Chondrocyte (in vitro differentiated cells): ENCODE results near the gene FILIP1L. TPM values are rescaled to one million over a fixed set of nuclear protein-coding genes. Genes with fewer than 3 reads are reported as not detected.

Source experiments
- DNase-seq: peaks from one replicate; pipeline ENCODE4 v3.0.0; 2021; ENCODE audit warnings: mixed read lengths, low spot score
- H3K27ac Mint-ChIP-seq: one replicate; pipeline ENCODE4 v1.8.0; 2021; ENCODE audit warnings: mild to moderate bottlenecking, moderate library complexity, mixed read lengths; ENCODE audit not compliant: unreplicated experiment
- H3K27me3 Mint-ChIP-seq: 2 replicates; pipeline ENCODE4 v1.8.0; 2021; ENCODE audit warnings: low read depth, mixed read lengths
- H3K36me3 Mint-ChIP-seq: 2 replicates; pipeline ENCODE4 v1.8.0; 2021; ENCODE audit warnings: low read depth, mixed read lengths
- H3K4me1 Mint-ChIP-seq: 2 replicates; pipeline ENCODE4 v1.8.0; 2021; ENCODE audit warnings: low read depth, mild to moderate bottlenecking, mixed read lengths
- H3K4me3 Mint-ChIP-seq: one replicate; pipeline ENCODE4 v1.8.0; 2021; ENCODE audit warnings: mild to moderate bottlenecking, moderate library complexity, mixed read lengths; ENCODE audit not compliant: unreplicated experiment
- H3K9me3 Mint-ChIP-seq: 2 replicates; pipeline ENCODE4 v1.8.0; 2021; ENCODE audit warnings: low read depth, mixed read lengths
- total RNA-seq: library from RNA; stranded (reverse); gene quantifications from 3 replicates; pipeline ENCODE4 v1.2.1, GENCODE V29; 2021
- TF ChIP-seq, protein P1 (sequence below): fragments of 200-600 bp; sonication (generic); IDR thresholded peaks from 2 replicates; pipeline ENCODE4 v1.5.0; 2021; ENCODE audit warnings: antibody characterized with exemption, mild to moderate bottlenecking, moderate library complexity

The FILIP1L gene
- total RNA-seq, 1 donor from 2014 or later = 122 TPM

DNA sequence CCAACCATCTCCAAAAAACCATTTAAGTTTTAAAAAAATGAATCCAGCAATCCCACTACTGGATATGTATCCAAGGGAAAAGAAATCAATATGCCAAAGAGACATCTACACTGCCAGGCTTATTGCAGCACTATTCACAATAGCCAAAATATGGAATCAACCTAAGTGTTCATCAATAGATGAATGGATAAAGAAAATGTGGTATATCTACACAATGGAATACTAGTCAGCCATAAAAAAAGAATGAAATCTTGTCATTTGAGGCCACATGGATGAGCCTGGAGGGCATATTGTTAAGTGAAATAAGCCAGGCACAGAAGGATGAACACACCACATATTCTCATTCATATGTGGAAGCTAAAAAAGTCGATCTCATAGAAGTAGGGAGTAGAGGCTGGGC is 136.1 kb downstream of the FILIP1L start:
- Mint-ChIP-seq H3K9me3 (peaks cover 8% of the 10 kb centered on the region), H3K4me1 (no peaks in the 10 kb centered on the region), H3K4me3 (no peak overlapping the region), H3K27me3 (no peaks in the 10 kb centered on the region), H3K27ac (no peak overlapping the region), H3K36me3 (no peaks in the 10 kb centered on the region)
- TF ChIP-seq, protein P1, sequence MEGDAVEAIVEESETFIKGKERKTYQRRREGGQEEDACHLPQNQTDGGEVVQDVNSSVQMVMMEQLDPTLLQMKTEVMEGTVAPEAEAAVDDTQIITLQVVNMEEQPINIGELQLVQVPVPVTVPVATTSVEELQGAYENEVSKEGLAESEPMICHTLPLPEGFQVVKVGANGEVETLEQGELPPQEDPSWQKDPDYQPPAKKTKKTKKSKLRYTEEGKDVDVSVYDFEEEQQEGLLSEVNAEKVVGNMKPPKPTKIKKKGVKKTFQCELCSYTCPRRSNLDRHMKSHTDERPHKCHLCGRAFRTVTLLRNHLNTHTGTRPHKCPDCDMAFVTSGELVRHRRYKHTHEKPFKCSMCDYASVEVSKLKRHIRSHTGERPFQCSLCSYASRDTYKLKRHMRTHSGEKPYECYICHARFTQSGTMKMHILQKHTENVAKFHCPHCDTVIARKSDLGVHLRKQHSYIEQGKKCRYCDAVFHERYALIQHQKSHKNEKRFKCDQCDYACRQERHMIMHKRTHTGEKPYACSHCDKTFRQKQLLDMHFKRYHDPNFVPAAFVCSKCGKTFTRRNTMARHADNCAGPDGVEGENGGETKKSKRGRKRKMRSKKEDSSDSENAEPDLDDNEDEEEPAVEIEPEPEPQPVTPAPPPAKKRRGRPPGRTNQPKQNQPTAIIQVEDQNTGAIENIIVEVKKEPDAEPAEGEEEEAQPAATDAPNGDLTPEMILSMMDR = no peak
- DNase-seq = no peak

DNA sequence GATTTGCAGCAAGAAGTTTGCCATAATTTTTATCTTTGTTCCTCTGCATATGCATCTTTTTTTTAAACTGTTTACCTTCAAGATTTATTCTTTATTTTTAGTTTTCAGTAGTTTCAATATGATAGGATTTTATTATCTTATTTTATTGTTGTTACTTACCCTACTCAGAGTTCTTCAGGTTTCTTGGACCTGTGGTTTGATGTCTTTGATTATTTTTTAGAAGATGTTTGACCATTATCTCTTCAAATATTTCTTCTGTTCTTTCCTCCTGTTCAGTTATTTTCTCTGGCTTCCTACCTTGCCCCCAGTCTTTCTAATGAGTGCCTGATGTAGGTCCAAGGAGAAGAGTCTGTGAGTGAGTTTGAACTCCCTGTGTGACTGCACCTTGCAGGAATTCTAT is 137.7 kb downstream of the FILIP1L start:
- Mint-ChIP-seq H3K36me3 (no peaks in the 10 kb centered on the region), H3K4me1 (peaks cover 12% of the 10 kb centered on the region), H3K4me3 (no peak overlapping the region), H3K27me3 (no peaks in the 10 kb centered on the region), H3K9me3 (peaks cover 8% of the 10 kb centered on the region), H3K27ac (no peak overlapping the region)
- TF ChIP-seq, protein P1 = no peak
- DNase-seq = no peak

DNA sequence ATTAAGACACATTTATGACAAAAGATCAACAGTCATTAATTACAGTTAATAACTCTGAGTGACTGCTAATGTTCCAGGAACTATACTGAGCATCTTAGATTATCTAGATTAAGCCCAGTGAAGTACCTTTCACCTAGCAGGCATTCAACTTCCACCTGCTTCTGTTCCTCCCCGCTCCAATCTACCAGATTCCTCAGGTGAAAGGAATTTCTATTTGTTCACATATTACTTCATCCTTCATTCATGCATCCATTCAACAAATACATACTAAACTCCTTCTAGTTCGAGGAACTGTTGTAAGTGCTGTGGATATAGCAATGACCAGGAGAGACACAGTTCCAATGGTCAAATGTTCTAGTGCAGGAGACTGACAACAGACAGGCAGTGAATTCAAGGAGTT is 139.3 kb downstream of the FILIP1L start:
- H3K4me1 Mint-ChIP-seq = peaks cover 12% of the 10 kb centered on the region
- H3K36me3 Mint-ChIP-seq = no peaks in the 10 kb centered on the region
- no peak for DNase-seq
- no peak overlapping the region for H3K4me3 Mint-ChIP-seq
- H3K27me3 Mint-ChIP-seq = no peaks in the 10 kb centered on the region
- H3K27ac Mint-ChIP-seq = no peak overlapping the region
- TF ChIP-seq, protein P1 = no peak
- peaks cover 8% of the 10 kb centered on the region for H3K9me3 Mint-ChIP-seq

DNA sequence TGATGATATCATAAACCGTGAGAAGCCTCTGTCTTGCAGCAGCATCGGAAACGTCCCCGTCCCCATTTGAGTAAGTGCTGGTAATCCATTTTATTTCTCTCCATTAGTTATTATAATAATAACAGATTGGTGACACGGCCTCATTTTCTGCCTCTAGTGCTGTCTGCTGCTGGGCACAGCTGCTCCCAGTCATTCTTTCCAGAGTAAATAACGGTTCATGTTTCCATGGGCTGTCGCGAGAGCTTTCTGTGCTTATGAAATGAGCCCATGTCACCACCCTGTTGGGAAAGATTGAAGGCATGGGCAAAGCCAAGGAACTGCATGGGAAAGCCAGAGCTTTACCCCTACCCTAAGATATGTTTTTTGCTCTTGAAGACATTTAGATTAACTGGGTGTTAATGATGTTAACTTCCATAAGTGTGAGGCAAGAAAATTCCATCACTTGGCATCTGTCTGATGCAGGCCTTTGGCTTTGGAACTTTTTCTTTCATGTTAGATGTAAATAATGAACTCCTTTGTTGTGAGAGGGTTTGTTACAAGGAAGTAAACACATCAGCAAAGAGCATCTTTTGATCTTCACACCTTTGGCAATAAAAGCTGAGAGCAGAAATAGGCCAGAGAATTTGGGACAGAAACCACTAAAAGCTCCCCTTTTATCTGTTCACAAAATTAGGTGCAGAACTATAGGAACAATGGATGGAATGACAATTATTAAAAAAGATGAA is 141.8 kb downstream of the FILIP1L start:
- Mint-ChIP-seq H3K4me1 (peaks cover 17% of the 10 kb centered on the region), H3K4me3 (no peak overlapping the region), H3K27ac (peak overlapping the region; percentile 29), H3K9me3 (peaks cover 2% of the 10 kb centered on the region), H3K27me3 (no peaks in the 10 kb centered on the region), H3K36me3 (no peaks in the 10 kb centered on the region)
- no peak for DNase-seq
- TF ChIP-seq, protein P1 = no peak

DNA sequence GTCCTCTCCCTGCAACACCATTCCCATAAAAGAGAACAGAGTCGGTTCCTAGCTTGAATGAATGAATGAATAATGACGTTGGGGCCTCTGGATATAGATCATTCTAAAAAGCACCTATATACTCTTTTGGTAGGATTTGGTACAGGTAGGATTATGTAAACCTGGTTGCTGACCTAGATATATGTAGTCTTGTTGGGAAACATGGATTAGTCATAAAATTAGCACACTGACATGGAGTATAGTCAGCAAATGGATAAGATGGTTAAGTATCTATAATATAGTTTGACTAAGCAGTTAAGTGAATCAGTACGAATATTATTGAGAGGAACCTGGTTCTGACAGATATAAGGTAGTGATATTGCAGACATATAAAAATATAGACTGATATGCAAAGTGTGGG is 142.5 kb downstream of the FILIP1L start:
- no peak overlapping the region for H3K27ac Mint-ChIP-seq

More for the DNA sequence above, 142.5 kb downstream of the FILIP1L start:
- peaks cover 1% of the 10 kb centered on the region for H3K9me3 Mint-ChIP-seq
- H3K27me3 Mint-ChIP-seq = no peaks in the 10 kb centered on the region
- TF ChIP-seq, protein P1 = no peak
- no peak for DNase-seq
- H3K4me1 Mint-ChIP-seq = peaks cover 25% of the 10 kb centered on the region
- no peak overlapping the region for H3K4me3 Mint-ChIP-seq
- no peaks in the 10 kb centered on the region for H3K36me3 Mint-ChIP-seq
